ENCODE results near the gene PACSIN2. TPM values are rescaled to one million over a fixed set of nuclear protein-coding genes. Genes with fewer than 3 reads are reported as not detected.

PACSIN2 gene
- total and polyA plus RNA-seq, 2 of the 13 experiments (the other 11 are each of a cell fraction or from before 2014, with no cell fraction given) = 54.1 to 68.8 TPM

DNA sequence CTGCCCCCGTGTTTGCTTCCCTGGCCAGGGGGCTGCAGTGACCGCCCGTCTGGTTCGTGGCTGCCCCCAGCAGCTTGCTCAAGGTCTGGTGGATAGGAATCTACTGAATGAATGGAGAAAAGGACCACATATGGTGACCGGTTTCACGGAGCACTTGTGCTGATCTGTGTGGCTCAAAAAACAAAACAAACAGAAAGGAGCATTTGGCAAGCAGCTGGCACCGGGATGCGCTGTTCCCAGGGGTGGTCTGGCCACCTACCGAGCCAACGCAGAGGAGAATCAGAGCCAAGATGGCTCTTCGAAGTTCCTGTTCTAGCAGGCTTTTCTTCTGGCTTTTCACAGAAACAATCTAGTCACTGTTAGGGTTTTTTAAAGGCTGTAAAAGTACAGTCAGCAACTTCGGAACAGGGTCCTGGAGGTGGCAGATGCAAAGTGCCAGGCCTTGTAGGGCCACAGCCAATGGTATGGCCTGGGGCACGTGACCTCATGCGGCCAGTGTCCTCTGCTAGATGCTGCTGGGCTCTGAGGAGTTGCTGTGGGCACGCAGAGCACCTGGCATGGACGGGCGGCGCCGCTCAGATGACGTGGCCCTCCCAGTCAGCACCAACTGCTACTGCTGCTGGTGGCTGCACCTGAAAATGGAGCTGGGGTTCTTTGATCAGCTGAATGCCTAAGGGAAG, 27.3 kb upstream of the PACSIN2 start:
- H3K36me3 ChIP-seq (replicated peaks in 1 of 2; ENCODE audit: control insufficient read depth in 1 of 2, insufficient read depth in 2 of 2, low read length in 2 of 2) = no peaks in the 10 kb centered on the region
- DNase-seq (ENCODE audit: low spot score) (no peak), ATAC-seq (no peak; the same call in 2 of the 3 replicates), FAIRE-seq (no peak)
- H3K4me2 ChIP-seq (ENCODE audit: low read depth, low read length) = peak overlapping the region; percentile 41
- H3K9me3 ChIP-seq (ENCODE audit: low read length) = no peaks in the 10 kb centered on the region
- H3K27ac ChIP-seq (ENCODE audit: extremely low read length, insufficient read depth, low read length) = no peak overlapping the region
- WGBS (ENCODE audit: low lambda C conversion rate) = 37% methylated on average over 12 of the region's 20 CpGs
- in situ Hi-C loops (cut with HindIII; ENCODE audit: extremely low pct_ligation_motif_present, low pct_unique_long_range_greater_than_20kb) (no loop called here), intact Hi-C loops (cut with micrococcal nuclease; ENCODE audit: unreplicated experiment) (no loop called here)
- H2AFZ ChIP-seq (ENCODE audit: low read length) = no peak overlapping the region
- H3K79me2 ChIP-seq (ENCODE audit: insufficient read depth, low read length) = no peaks in the 10 kb centered on the region
- ChIA-PET POLR2A (interaction anchor here (0.7 to 1.1 kb wide), 2 partner anchors 27 to 391 kb away, joined by 4 to 7 read pairs; partner anchors contain the start of gene PACSIN2), CTCF (ENCODE audit: low intra/inter-chr PET ratio, low total read pairs) (no interaction called here)
- peak overlapping the region in 1 of 3 experiments; percentile 28; a peak in 1 of 6 replicates for H3K4me3 ChIP-seq (replicated peaks in 1 of 3; ENCODE audit: insufficient read depth in 1 of 3, low read depth in 2 of 3, low read length in 3 of 3)
- no peak overlapping the region for H3K9ac ChIP-seq (ENCODE audit: insufficient read depth, low read depth, low read length)
- no TSS peak for BruUV-seq (replicated peaks)
- H4K20me1 ChIP-seq (ENCODE audit: insufficient read depth, low read length) = no peaks in the 10 kb centered on the region
- H3K27me3 ChIP-seq (ENCODE audit: control insufficient read depth in 1 of 2, insufficient read depth in 2 of 2, low read length in 2 of 2) = peaks cover 2 to 4% of the 10 kb centered on the region in 2 experiments; a peak in 3 of 5 replicates
- peaks cover 37% of the 10 kb centered on the region for H3K4me1 ChIP-seq (ENCODE audit: insufficient read depth, low read length)
- TF ChIP-seq MAFK (conservative IDR thresholded peaks at IDR 0.05 in 1 of 2, IDR thresholded peaks at IDR 0.05 in 1 of 2; ENCODE audit: low read length in 2 of 2) (peak in 1 of 2 experiments; percentile 24; a peak in 1 of 4 replicates), BHLHE40 (IDR thresholded peaks at IDR 0.05; ENCODE audit: low read length) (0 out of 2 replicates have a peak, but pooled peaks have one; percentile 40), HCFC1 (IDR thresholded peaks at IDR 0.05; ENCODE audit: low read depth, low read length) (no peak), NAIF1 (CRISPR knock-in tag; IDR thresholded peaks at IDR 0.05; ENCODE audit: borderline replicate concordance) (no peak), GTF3A (CRISPR knock-in tag; conservative IDR thresholded peaks at IDR 0.05) (no peak), RFX1 (IDR thresholded peaks at IDR 0.05) (no peak), SRSF9 (IDR thresholded peaks at IDR 0.05; ENCODE audit: borderline replicate concordance, insufficient read depth, low read depth, low read length, poor library complexity, severe bottlenecking) (no peak), SP140L (CRISPR knock-in tag; IDR thresholded peaks at IDR 0.05; ENCODE audit: borderline replicate concordance) (no peak), ZNF441 (CRISPR knock-in tag; IDR thresholded peaks at IDR 0.05; ENCODE audit: borderline replicate concordance) (no peak), ZKSCAN8 (CRISPR knock-in tag; IDR thresholded peaks at IDR 0.05; ENCODE audit: borderline replicate concordance) (no peak), ZSCAN30 (CRISPR knock-in tag; IDR thresholded peaks at IDR 0.05) (no peak)
- TF ChIP-seq, protein P1, sequence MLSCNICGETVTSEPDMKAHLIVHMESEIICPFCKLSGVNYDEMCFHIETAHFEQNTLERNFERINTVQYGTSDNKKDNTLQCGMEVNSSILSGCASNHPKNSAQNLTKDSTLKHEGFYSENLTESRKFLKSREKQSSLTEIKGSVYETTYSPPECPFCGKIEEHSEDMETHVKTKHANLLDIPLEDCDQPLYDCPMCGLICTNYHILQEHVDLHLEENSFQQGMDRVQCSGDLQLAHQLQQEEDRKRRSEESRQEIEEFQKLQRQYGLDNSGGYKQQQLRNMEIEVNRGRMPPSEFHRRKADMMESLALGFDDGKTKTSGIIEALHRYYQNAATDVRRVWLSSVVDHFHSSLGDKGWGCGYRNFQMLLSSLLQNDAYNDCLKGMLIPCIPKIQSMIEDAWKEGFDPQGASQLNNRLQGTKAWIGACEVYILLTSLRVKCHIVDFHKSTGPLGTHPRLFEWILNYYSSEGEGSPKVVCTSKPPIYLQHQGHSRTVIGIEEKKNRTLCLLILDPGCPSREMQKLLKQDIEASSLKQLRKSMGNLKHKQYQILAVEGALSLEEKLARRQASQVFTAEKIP (CRISPR knock-in tag; IDR thresholded peaks at IDR 0.05; ENCODE audit: borderline replicate concordance) = no peak
- TF ChIP-seq, protein P2, sequence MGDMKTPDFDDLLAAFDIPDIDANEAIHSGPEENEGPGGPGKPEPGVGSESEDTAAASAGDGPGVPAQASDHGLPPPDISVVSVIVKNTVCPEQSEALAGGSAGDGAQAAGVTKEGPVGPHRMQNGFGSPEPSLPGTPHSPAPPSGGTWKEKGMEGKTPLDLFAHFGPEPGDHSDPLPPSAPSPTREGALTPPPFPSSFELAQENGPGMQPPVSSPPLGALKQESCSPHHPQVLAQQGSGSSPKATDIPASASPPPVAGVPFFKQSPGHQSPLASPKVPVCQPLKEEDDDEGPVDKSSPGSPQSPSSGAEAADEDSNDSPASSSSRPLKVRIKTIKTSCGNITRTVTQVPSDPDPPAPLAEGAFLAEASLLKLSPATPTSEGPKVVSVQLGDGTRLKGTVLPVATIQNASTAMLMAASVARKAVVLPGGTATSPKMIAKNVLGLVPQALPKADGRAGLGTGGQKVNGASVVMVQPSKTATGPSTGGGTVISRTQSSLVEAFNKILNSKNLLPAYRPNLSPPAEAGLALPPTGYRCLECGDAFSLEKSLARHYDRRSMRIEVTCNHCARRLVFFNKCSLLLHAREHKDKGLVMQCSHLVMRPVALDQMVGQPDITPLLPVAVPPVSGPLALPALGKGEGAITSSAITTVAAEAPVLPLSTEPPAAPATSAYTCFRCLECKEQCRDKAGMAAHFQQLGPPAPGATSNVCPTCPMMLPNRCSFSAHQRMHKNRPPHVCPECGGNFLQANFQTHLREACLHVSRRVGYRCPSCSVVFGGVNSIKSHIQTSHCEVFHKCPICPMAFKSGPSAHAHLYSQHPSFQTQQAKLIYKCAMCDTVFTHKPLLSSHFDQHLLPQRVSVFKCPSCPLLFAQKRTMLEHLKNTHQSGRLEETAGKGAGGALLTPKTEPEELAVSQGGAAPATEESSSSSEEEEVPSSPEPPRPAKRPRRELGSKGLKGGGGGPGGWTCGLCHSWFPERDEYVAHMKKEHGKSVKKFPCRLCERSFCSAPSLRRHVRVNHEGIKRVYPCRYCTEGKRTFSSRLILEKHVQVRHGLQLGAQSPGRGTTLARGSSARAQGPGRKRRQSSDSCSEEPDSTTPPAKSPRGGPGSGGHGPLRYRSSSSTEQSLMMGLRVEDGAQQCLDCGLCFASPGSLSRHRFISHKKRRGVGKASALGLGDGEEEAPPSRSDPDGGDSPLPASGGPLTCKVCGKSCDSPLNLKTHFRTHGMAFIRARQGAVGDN (CRISPR knock-in tag; IDR thresholded peaks at IDR 0.05) = peak; percentile 36
- TF ChIP-seq, protein P3, sequence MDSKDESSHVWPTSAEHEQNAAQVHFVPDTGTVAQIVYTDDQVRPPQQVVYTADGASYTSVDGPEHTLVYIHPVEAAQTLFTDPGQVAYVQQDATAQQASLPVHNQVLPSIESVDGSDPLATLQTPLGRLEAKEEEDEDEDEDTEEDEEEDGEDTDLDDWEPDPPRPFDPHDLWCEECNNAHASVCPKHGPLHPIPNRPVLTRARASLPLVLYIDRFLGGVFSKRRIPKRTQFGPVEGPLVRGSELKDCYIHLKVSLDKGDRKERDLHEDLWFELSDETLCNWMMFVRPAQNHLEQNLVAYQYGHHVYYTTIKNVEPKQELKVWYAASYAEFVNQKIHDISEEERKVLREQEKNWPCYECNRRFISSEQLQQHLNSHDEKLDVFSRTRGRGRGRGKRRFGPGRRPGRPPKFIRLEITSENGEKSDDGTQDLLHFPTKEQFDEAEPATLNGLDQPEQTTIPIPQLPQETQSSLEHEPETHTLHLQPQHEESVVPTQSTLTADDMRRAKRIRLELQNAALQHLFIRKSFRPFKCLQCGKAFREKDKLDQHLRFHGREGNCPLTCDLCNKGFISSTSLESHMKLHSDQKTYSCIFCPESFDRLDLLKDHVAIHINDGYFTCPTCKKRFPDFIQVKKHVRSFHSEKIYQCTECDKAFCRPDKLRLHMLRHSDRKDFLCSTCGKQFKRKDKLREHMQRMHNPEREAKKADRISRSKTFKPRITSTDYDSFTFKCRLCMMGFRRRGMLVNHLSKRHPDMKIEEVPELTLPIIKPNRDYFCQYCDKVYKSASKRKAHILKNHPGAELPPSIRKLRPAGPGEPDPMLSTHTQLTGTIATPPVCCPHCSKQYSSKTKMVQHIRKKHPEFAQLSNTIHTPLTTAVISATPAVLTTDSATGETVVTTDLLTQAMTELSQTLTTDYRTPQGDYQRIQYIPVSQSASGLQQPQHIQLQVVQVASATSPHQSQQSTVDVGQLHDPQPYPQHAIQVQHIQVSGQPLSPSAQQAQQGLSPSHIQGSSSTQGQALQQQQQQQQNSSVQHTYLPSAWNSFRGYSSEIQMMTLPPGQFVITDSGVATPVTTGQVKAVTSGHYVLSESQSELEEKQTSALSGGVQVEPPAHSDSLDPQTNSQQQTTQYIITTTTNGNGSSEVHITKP (CRISPR knock-in tag; IDR thresholded peaks at IDR 0.05; ENCODE audit: low read depth) = no peak
